Fibroblast of mammary gland (primary cell): ENCODE results near the gene CACFD1.

Source experiments
- DNase-seq: peaks from one replicate; pipeline ENCODE4 v3.0.0-alpha.2; 2010; ENCODE audit warnings: low read depth
- H3K4me3 ChIP-seq: 2 replicates; pipeline ENCODE4 v1.5.1; 2011; ENCODE audit warnings: low read depth, mild to moderate bottlenecking, low read length, moderate library complexity; ENCODE audit not compliant: control insufficient read depth
- CTCF ChIP-seq: conservative IDR thresholded peaks from 2 replicates; pipeline ENCODE4 v1.5.1; 2011; ENCODE audit warnings: low read depth, low read length, inconsistent platforms; ENCODE audit not compliant: control insufficient read depth, insufficient read depth

CACFD1 gene

GRCh38 chr9:133492061-133493021 lies 32.6 kb downstream of the CACFD1 start:
- H3K4me3 ChIP-seq, result no peak overlapping the region
- no peak for TF ChIP-seq CTCF
- DNase-seq, result no peak

- DNase-seq, result no peak
- no peak overlapping the region for H3K4me3 ChIP-seq
- no peak for TF ChIP-seq CTCF
Measured at GRCh38 chr9:133493428-133493827, 33.6 kb downstream of the CACFD1 start.

GRCh38 chr9:133493845-133494540 lies 34.2 kb downstream of the CACFD1 start:
- no peak for TF ChIP-seq CTCF
- no peak for DNase-seq
- no peak overlapping the region for H3K4me3 ChIP-seq

GRCh38 chr9:133494636-133495326 lies 35.0 kb downstream of the CACFD1 start:
- DNase-seq, result no peak
- no peak overlapping the region for H3K4me3 ChIP-seq
- no peak for TF ChIP-seq CTCF

GRCh38 chr9:133495327-133496293 lies 35.8 kb downstream of the CACFD1 start:
- no peak for DNase-seq
- no peak overlapping the region for H3K4me3 ChIP-seq
- TF ChIP-seq CTCF, result no peak
